ENCODE data around the gene PNPLA7.

The PNPLA7 gene

GRCh38 chr9:137492464-137493363, 57.5 kb downstream of the PNPLA7 start:
- peak; percentile 92 for DNase-seq

GRCh38 chr9:137491735-137492432, 58.3 kb downstream of the PNPLA7 start:
- DNase-seq = no peak

GRCh38 chr9:137490532-137491186, 59.5 kb downstream of the PNPLA7 start:
- no peak for DNase-seq

- DNase-seq = no peak
Measured at GRCh38 chr9:137488906-137489305, 61.3 kb downstream of the PNPLA7 start.

GRCh38 chr9:137488327-137488653, 61.9 kb downstream of the PNPLA7 start:
- no peak for DNase-seq

- DNase-seq = no peak
Measured at GRCh38 chr9:137487454-137488326, 62.5 kb downstream of the PNPLA7 start.

- no peak for DNase-seq
Measured at GRCh38 chr9:137486545-137487453, 63.4 kb downstream of the PNPLA7 start.

- no peak for DNase-seq
Measured at GRCh38 chr9:137486141-137486490, 64.1 kb downstream of the PNPLA7 start.

GRCh38 chr9:137485343-137486140, 64.7 kb downstream of the PNPLA7 start:
- no peak for DNase-seq

- DNase-seq = no peak
Measured at GRCh38 chr9:137484551-137485315, 65.5 kb downstream of the PNPLA7 start.

- DNase-seq = peak; percentile 60
Measured at GRCh38 chr9:137482094-137482781, 68.0 kb downstream of the PNPLA7 start.

GRCh38 chr9:137480686-137481683, 69.2 kb downstream of the PNPLA7 start:
- DNase-seq = no peak

GRCh38 chr9:137479892-137480685, 70.1 kb downstream of the PNPLA7 start:
- no peak for DNase-seq

- no peak for DNase-seq
Measured at GRCh38 chr9:137478962-137479861, 71.0 kb downstream of the PNPLA7 start.

GRCh38 chr9:137478613-137478961, 71.6 kb downstream of the PNPLA7 start:
- DNase-seq = no peak

Measured in hematopoietic multipotent progenitor cell treated with erythropoietin and hydrocortisone succinate and interleukin-3 and kit ligand, for 6 days (in vitro differentiated cells).